HG03571 (cell line): Measurements from ENCODE around the gene PHACTR4.
"Not testable (repeated sequence)": the region's sequence is repeated elsewhere in the genome, so short reads cannot be mapped to it uniquely, and the experiment has no call there.

ENCODE experiments used
- ATAC-seq: cut with Tn5 transposase; IDR thresholded peaks from one replicate; pipeline ENCODE4 v1.9.1; 2021; ENCODE audit not compliant: unreplicated experiment

PHACTR4 gene

GRCh38 chr1:28428012-28428411 is 58.5 kb downstream of the PHACTR4 start:
- ATAC-seq, result no peak

- ATAC-seq, result no peak
These were observed 59.5 kb downstream of the PHACTR4 start for GRCh38 chr1:28428990-28429520.

GRCh38 chr1:28436211-28436769 is 66.8 kb downstream of the PHACTR4 start:
- no peak for ATAC-seq

- ATAC-seq, result no peak
These were observed 67.9 kb downstream of the PHACTR4 start for GRCh38 chr1:28437264-28437923.

GRCh38 chr1:28437924-28438699 is 68.6 kb downstream of the PHACTR4 start:
- ATAC-seq, result no peak

GRCh38 chr1:28439320-28439719 is 69.8 kb downstream of the PHACTR4 start:
- no peak for ATAC-seq

- ATAC-seq, result no peak
These were observed 72.1 kb downstream of the PHACTR4 start for GRCh38 chr1:28441674-28442073.

GRCh38 chr1:28443550-28443949 is 74.0 kb downstream of the PHACTR4 start:
- ATAC-seq, result no peak

- no peak for ATAC-seq
These were observed 78.1 kb downstream of the PHACTR4 start for GRCh38 chr1:28447679-28448078.

- not testable (repeated sequence) for ATAC-seq
These were observed 78.6 kb downstream of the PHACTR4 start for GRCh38 chr1:28448094-28448611.

- ATAC-seq, result no peak
These were observed 80.4 kb downstream of the PHACTR4 start for GRCh38 chr1:28449904-28450303.

GRCh38 chr1:28450561-28450960 is 81.0 kb downstream of the PHACTR4 start:
- ATAC-seq, result no peak

- no peak for ATAC-seq
These were observed 81.5 kb downstream of the PHACTR4 start for GRCh38 chr1:28451011-28451410.

GRCh38 chr1:28456078-28456477 is 86.5 kb downstream of the PHACTR4 start:
- ATAC-seq, result no peak

GRCh38 chr1:28457678-28458077 is 88.1 kb downstream of the PHACTR4 start:
- no peak for ATAC-seq

GRCh38 chr1:28458237-28459228 is 89.0 kb downstream of the PHACTR4 start:
- no peak for ATAC-seq

GRCh38 chr1:28466226-28466778 is 96.8 kb downstream of the PHACTR4 start:
- no peak for ATAC-seq

- no peak for ATAC-seq
These were observed 100.6 kb downstream of the PHACTR4 start for GRCh38 chr1:28470146-28470545.

GRCh38 chr1:28479497-28479896 is 110.0 kb downstream of the PHACTR4 start:
- not testable (repeated sequence) for ATAC-seq

- no peak for ATAC-seq
These were observed 110.8 kb downstream of the PHACTR4 start for GRCh38 chr1:28480308-28480707.
